Psoas muscle (tissue), 8 donors: ENCODE results near the gene ARHGAP42. TPM values are rescaled to one million over a fixed set of nuclear protein-coding genes. Genes with fewer than 3 reads are reported as not detected.

Source experiments
- ATAC-seq, 4 donors: fragments of 200-7000 bp; cut with Tn5 transposase; one replicate each; pipeline ENCODE4 v1.9.1; 2020; ENCODE audit warnings: moderate library complexity in 3 of 4, mild to moderate bottlenecking in 2 of 4
- DNase-seq, 2 donors: peaks; one replicate each; pipeline ENCODE4 v3.0.0-alpha.2; 2020
- H3K27ac ChIP-seq: fragments of 200-600 bp; one replicate; pipeline ENCODE4 v1.8.0; 2022
- H3K27me3 ChIP-seq, 3 donors: fragments of 200-600 bp in 1 of 3; one replicate each; pipeline versions ENCODE4 v1.6.1 to v1.8.0; 2013 to 2022; ENCODE audit warnings: low read length in 2 of 3, mild to moderate bottlenecking in 2 of 3, moderate library complexity in 1 of 3; ENCODE audit not compliant: insufficient read depth in 3 of 3
- H3K36me3 ChIP-seq, 2 donors: fragments of 200-600 bp in 1 of 2; one replicate each; pipeline versions ENCODE4 v1.6.1 to v1.8.0; 2013 to 2022; ENCODE audit warnings: low read depth in 1 of 2, mild to moderate bottlenecking in 1 of 2, moderate library complexity in 1 of 2; ENCODE audit not compliant: insufficient read depth in 1 of 2
- H3K4me1 ChIP-seq: fragments of 200-600 bp; one replicate; pipeline ENCODE4 v1.8.0; 2022
- H3K4me3 ChIP-seq: fragments of 200-600 bp; one replicate; pipeline ENCODE4 v1.8.0; 2022; ENCODE audit warnings: mild to moderate bottlenecking
- H3K9me3 ChIP-seq: fragments of 200-600 bp; one replicate; pipeline ENCODE4 v1.8.0; 2022
- WGBS, 3 donors: extraction: QIAGEN DNeasy Blood & Tissue Kit; methylation state at CpG; one replicate each; pipeline versions ENCODE4 v1.1.6 to v1.1.7; 2013; 5-methylcytosine and 5-hydroxymethylcytosine counted together
- intact Hi-C, 2 donors: fragments of 100-400 bp; cut with DNase I; formaldehyde crosslinking; loops; one replicate each; pipeline versions ENCODE4 v1.11.0 to v1.14.2; 2022
- polyA plus RNA-seq, 3 donors: library from polyadenylated mRNA; stranded (reverse); fragments of 200-250 nt; gene quantifications; one replicate each; pipeline ENCODE4 v1.2.3, GENCODE V29; 2013
- total RNA-seq, 4 donors: library from RNA; stranded (reverse); fragmentation: NEBNext Ultra II Directional in 2 of 4; extraction: Animal tissue kit (Norgen Biotek cat#: 25700) in 2 of 4; gene quantifications; one replicate each; pipeline versions ENCODE4 v1.2.1 to v1.2.4, GENCODE V29; 2021 to 2023
- TF ChIP-seq, protein P1 (sequence below): fragments of 200-600 bp; IDR thresholded peaks from one replicate; pipeline ENCODE4 v1.8.0; 2022; ENCODE audit warnings: antibody characterized with exemption
- donor health status: healthy with polysubstance abuse.
- donor health status: DM: no; HTN: no; CAD: no; lungs with moderate emphysema.
- donor health status: Bipolar disorder and iron deficiency.
- donor health status: healthy.
- donor health status: DM: yes; HTN: yes; CAD: no.
- donor health status: DM: no; HTN: no; CAD: no.
- donor health status: DM: no; HTN: no; CAD: no.
- donor health status: DM: yes; HTN: yes; CAD: no.

ARHGAP42 gene
- total and polyA plus RNA-seq, 7 donors, result 3.8 to 12.3 (median 7.2) TPM

DNA sequence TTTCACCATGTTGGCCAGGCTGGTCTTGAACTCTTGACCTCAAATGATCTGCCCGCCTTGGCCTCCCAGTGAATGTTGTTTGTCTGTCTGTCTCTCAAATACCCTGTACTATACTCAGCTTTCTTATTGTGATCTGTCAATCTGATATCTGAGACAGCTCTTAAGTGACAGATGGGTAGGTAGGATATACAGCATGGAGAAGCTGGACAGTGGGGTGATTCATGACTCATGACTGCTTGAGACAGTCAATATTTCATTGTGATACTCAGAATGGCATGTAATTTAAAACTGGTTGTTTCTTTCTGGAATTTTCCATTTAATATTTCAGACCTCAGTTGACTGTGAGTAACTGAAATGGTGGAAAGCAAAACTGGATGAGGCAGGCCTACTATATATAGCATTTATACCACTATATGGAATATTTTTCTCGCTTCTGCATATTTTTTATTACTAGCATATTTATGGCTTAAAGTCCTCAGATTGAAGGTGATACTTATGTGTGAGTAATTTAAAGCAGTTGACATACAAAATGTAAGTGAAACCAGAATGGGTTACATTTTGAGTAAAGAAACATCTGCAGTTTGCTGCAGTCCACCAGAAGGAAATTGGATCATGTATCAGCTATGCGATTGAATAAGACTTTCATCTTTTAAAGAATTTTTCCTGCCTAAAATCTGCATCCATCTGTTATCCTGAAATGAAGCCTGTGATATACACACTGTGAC lies 22.3 kb downstream of the ARHGAP42 start:
- Histone ChIP-seq H3K27ac (peak overlapping the region; percentile 54), H3K4me3 (no peak overlapping the region), H3K36me3 (no peaks in the 10 kb centered on the region), H3K4me1 (peaks cover 14% of the 10 kb centered on the region), H3K9me3 (no peaks in the 10 kb centered on the region), H3K27me3 (no peaks in the 10 kb centered on the region)
- 32 to 48% (median 35%) methylated on average over 3 of the region's 3 CpGs for WGBS, 3 donors
- intact Hi-C loops, result no loop called here
- DNase-seq, result no peak
- ATAC-seq, result peak; percentile 80 to 88 (median 86)
- TF ChIP-seq, protein P1, sequence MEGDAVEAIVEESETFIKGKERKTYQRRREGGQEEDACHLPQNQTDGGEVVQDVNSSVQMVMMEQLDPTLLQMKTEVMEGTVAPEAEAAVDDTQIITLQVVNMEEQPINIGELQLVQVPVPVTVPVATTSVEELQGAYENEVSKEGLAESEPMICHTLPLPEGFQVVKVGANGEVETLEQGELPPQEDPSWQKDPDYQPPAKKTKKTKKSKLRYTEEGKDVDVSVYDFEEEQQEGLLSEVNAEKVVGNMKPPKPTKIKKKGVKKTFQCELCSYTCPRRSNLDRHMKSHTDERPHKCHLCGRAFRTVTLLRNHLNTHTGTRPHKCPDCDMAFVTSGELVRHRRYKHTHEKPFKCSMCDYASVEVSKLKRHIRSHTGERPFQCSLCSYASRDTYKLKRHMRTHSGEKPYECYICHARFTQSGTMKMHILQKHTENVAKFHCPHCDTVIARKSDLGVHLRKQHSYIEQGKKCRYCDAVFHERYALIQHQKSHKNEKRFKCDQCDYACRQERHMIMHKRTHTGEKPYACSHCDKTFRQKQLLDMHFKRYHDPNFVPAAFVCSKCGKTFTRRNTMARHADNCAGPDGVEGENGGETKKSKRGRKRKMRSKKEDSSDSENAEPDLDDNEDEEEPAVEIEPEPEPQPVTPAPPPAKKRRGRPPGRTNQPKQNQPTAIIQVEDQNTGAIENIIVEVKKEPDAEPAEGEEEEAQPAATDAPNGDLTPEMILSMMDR, result no peak

DNA sequence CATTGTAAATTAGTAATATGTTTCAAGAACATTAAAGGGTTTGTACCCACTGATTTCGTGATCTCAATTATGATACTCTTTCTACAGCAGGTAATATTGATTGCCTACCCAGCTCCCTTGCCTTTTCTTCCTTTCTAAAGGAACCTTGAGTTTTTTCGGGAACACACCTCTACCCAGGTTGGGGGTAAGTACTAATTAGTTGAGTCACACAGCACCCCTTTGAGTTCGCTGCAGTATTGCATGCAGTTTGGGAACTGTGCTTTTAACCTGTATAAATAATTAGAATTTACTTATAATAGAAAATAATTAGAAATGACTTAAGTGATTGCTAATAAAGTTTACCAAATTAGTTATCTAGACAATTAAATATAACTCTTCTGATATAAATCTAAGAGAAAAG lies 24.9 kb downstream of the ARHGAP42 start:
- ATAC-seq, result no peak
- DNase-seq, result no peak
- intact Hi-C loops, result no loop called here
- Histone ChIP-seq H3K4me1 (peaks cover 16% of the 10 kb centered on the region), H3K9me3 (no peaks in the 10 kb centered on the region), H3K36me3 (no peaks in the 10 kb centered on the region), H3K4me3 (no peak overlapping the region), H3K27ac (no peak overlapping the region), H3K27me3 (no peaks in the 10 kb centered on the region)
- WGBS, 3 donors, result 86 to 95% (median 94%) methylated on average over 3 of the region's 3 CpGs
- TF ChIP-seq, protein P1, result no peak

DNA sequence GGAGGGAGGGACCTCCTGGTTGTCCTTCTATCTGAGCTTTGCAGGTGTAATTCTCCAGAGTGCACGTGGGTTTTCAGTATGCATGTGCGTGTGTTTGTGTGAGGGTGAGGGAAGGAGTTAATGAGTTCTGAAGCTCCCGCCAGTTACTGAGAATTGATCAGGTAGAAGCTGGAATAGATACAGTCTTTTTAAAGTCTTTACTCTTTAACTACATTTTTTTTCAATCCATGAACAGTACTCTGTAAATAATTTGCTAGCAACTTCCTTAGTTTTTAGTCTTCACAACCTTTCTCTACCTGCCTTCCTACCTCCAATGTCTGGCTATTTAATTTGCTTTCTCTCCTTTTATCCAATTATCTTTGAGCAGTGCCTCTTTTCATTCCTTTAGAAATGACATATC lies 25.5 kb downstream of the ARHGAP42 start:
- intact Hi-C loops, result no loop called here
- DNase-seq (no peak), ATAC-seq (no peak)
- no peak overlapping the region for H3K4me3 ChIP-seq
- peaks cover 15% of the 10 kb centered on the region for H3K4me1 ChIP-seq
- H3K27me3 ChIP-seq, result no peaks in the 10 kb centered on the region
- 88 to 91% (median 88%) methylated on average over 3 of the region's 3 CpGs for WGBS, 3 donors
- H3K36me3 ChIP-seq, result no peaks in the 10 kb centered on the region
- H3K9me3 ChIP-seq, result no peaks in the 10 kb centered on the region
- TF ChIP-seq, protein P1, result no peak
- no peak overlapping the region for H3K27ac ChIP-seq

DNA sequence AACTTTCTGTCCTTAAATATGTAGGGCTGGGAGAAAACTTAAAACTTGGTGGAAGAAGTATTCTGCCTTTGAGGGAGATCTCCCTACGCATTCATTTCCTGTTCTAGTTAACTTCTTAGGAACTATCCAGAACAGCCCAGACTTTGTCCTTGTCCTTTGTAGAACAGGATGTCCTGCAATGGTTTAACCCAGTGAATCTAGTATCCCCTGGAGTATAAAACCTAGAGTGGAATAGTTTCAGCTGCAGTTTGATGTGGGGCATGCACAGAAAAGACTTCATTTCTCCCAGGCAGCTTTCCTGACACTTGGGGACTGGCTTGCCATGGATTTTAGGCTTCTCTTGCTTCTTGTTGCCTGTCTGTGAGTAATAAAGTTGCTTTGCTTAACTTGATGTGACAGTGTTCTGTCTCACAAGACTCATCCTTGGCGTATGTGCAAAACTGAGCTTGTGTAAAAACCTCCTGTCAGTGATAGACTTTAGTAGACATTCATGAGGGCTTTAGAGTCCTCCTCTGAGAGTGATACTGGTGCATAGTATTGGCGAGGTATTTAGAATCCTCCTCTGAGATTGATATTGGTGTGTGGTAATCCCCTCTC lies 28.2 kb downstream of the ARHGAP42 start:
- Histone ChIP-seq H3K36me3 (no peaks in the 10 kb centered on the region), H3K9me3 (no peaks in the 10 kb centered on the region), H3K4me1 (peaks cover 24% of the 10 kb centered on the region), H3K27me3 (no peaks in the 10 kb centered on the region), H3K27ac (peak overlapping the region; percentile 37), H3K4me3 (no peak overlapping the region)
- WGBS, 3 donors, result 70 to 75% (median 74%) methylated on average over 3 of the region's 3 CpGs
- ATAC-seq (peak in 3 of 4 donors; percentile 43 to 50 (median 49)), DNase-seq (no peak)
- TF ChIP-seq, protein P1, result no peak
- intact Hi-C loops, result no loop called here
